HCT116 (cell line): ENCODE results near the gene RYR2. TPM values are rescaled to one million over a fixed set of nuclear protein-coding genes. Genes with fewer than 3 reads are reported as not detected.

Source experiments
- ATAC-seq: fragments of 200-7000 bp; cut with Tn5 transposase; 2 replicates; pipeline ENCODE4 v1.9.1; 2020; ENCODE audit warnings: mild to moderate bottlenecking, moderate library complexity
- BruUV-seq: library from RNA; stranded (reverse); fragments of 400-500 nt; replicated peaks from 2 replicates; lab custom pipeline; 2021; lab: Mats Ljungman, UMichigan
- CTCF ChIA-PET: fragments of 300-600 bp; sonication (Branson Sonifier 250); formaldehyde crosslinking; loops from one replicate; lab custom pipeline; 2021; ENCODE audit warnings: antibody characterized with exemption; lab: Charles Lee
- POLR2A ChIA-PET: fragments of 300-600, 350-600 bp; sonication (Branson Sonifier 250); formaldehyde crosslinking; loops from one replicate; lab custom pipeline; 2021; ENCODE audit warnings: antibody characterized with exemption; lab: Charles Lee
- RAD21 ChIA-PET, 2 experiments: fragments of 300-600 bp; sonication (Branson Sonifier 250); formaldehyde crosslinking; loops; one replicate each; lab custom pipeline; 2023; ENCODE audit warnings: low total read pairs in 2 of 2; ENCODE audit not compliant: uncharacterized antibody in 2 of 2, unreplicated experiment in 2 of 2, low non-redundant PET in 1 of 2; lab: Charles Lee
- DNase-seq: peaks from one replicate; pipeline ENCODE4 v3.0.0-alpha.2; 2010; ENCODE audit warnings: low read depth, low spot score
- H2AFZ ChIP-seq: fragments of 200-600 bp; shearing (Covaris generic), sonication (generic); 2 replicates; pipeline ENCODE4 v1.6.1; 2017; ENCODE audit warnings: low read depth, mixed run types, mixed read lengths, antibody characterized with exemption, low read length; ENCODE audit not compliant: poor library complexity, severe bottlenecking
- H3K27ac ChIP-seq: 2 replicates; pipeline ENCODE4 v1.5.1; 2012; ENCODE audit warnings: low read depth, low read length
- H3K27me3 ChIP-seq: fragments of 200-600 bp; sonication (generic); 2 replicates; pipeline ENCODE4 v1.6.1; 2016; ENCODE audit warnings: mixed run types, low read length, mixed read lengths; ENCODE audit not compliant: insufficient read depth
- H3K36me3 ChIP-seq, 2 experiments: fragments of 200-500 bp in 1 of 2; fragments of 200-600 bp in 1 of 2; sonication (Bioruptor generic) in 1 of 2; sonication (generic) in 1 of 2; 2 replicates each; pipeline versions ENCODE4 v1.5.1 to v1.6.1; 2014 to 2016; ENCODE audit warnings: low read length in 2 of 2, inconsistent platforms in 1 of 2, mixed read lengths in 1 of 2, mixed run types in 1 of 2; ENCODE audit not compliant: insufficient read depth in 2 of 2, control insufficient read depth in 1 of 2
- H3K4me1 ChIP-seq, 2 experiments: fragments of 200-600 bp in 1 of 2; sonication (generic) in 1 of 2; 2 replicates each; pipeline versions ENCODE4 v1.5.1 to v1.6.1; 2012 to 2017; ENCODE audit warnings: low read length in 2 of 2, inconsistent platforms in 1 of 2, mild to moderate bottlenecking in 1 of 2, mixed read lengths in 1 of 2, mixed run types in 1 of 2, moderate library complexity in 1 of 2; ENCODE audit not compliant: insufficient read depth in 2 of 2, control insufficient read depth in 1 of 2
- H3K4me2 ChIP-seq: fragments of 200-600 bp; sonication (generic); 2 replicates; pipeline ENCODE4 v1.6.1; 2017; ENCODE audit warnings: mixed run types, low read length, mixed read lengths
- H3K4me3 ChIP-seq, 2 experiments: fragments of 200-600 bp in 1 of 2; sonication (generic) in 1 of 2; replicated peaks in 1 of 2; 2 replicates each; pipeline ENCODE4 v1.5.1; 2011 to 2016; ENCODE audit warnings: low read length in 2 of 2, control low read depth in 1 of 2, low read depth in 1 of 2, mild to moderate bottlenecking in 1 of 2, mixed read lengths in 1 of 2, mixed run types in 1 of 2
- H3K79me2 ChIP-seq: fragments of 200-600 bp; sonication (generic); 2 replicates; pipeline ENCODE4 v1.6.1; 2017; ENCODE audit warnings: mild to moderate bottlenecking, mixed run types, low read length, moderate library complexity, mixed read lengths; ENCODE audit not compliant: insufficient read depth
- H3K9ac ChIP-seq: fragments of 200-600 bp; sonication (generic); 2 replicates; pipeline ENCODE4 v1.6.1; 2016; ENCODE audit warnings: low read length, mixed read lengths
- H3K9me2 ChIP-seq: fragments of 200-600 bp; sonication (generic), shearing (Covaris generic); 2 replicates; pipeline ENCODE4 v1.6.1; 2017; ENCODE audit warnings: mixed run types, mild to moderate bottlenecking, moderate library complexity; ENCODE audit not compliant: insufficient read depth
- H3K9me3 ChIP-seq, 2 experiments: fragments of 200-500 bp in 1 of 2; fragments of 200-600 bp in 1 of 2; sonication (Bioruptor generic) in 1 of 2; sonication (generic) in 1 of 2; 2 replicates each; pipeline ENCODE4 v1.6.1; 2014 to 2017; ENCODE audit warnings: low read length in 2 of 2, mixed read lengths in 2 of 2, inconsistent platforms in 1 of 2, low read depth in 1 of 2, mild to moderate bottlenecking in 1 of 2, mixed run types in 1 of 2, moderate library complexity in 1 of 2; ENCODE audit not compliant: control insufficient read depth in 1 of 2, insufficient read depth in 1 of 2
- H4K20me1 ChIP-seq: fragments of 200-600 bp; sonication (generic), shearing (Covaris generic); 2 replicates; pipeline ENCODE4 v1.6.1; 2017; ENCODE audit warnings: mixed run types, mild to moderate bottlenecking, moderate library complexity; ENCODE audit not compliant: insufficient read depth
- CBX3 ChIP-seq: IDR thresholded peaks from 2 replicates; pipeline ENCODE4 v1.6.1; 2012; ENCODE audit warnings: low read depth
- CEBPB ChIP-seq: IDR thresholded peaks from 2 replicates; pipeline ENCODE4 v1.6.1; 2012; ENCODE audit warnings: low read depth
- CTCF ChIP-seq, 3 experiments: fragments of 200-600 bp in 1 of 3; sonication (generic) in 1 of 3; IDR thresholded peaks in 2 of 3; conservative IDR thresholded peaks in 1 of 3; 2 replicates each; pipeline ENCODE4 v1.5.1; 2012 to 2017; ENCODE audit warnings: low read depth in 2 of 3, low read length in 2 of 3, antibody characterized with exemption in 1 of 3, borderline replicate concordance in 1 of 3, control low read depth in 1 of 3, mild to moderate bottlenecking in 1 of 3, mixed read lengths in 1 of 3, mixed run types in 1 of 3, moderate library complexity in 1 of 3; ENCODE audit not compliant: insufficient read depth in 1 of 3
- EGR1 ChIP-seq: IDR thresholded peaks from 2 replicates; pipeline ENCODE4 v1.6.1; 2012; ENCODE audit warnings: low read depth
- ELF1 ChIP-seq: IDR thresholded peaks from 2 replicates; pipeline ENCODE4 v1.6.1; 2012; ENCODE audit warnings: low read depth, borderline replicate concordance
- EZH2 ChIP-seq: fragments of 200-600 bp; sonication (generic); IDR thresholded peaks from 2 replicates; pipeline ENCODE4 v1.6.1; 2017; ENCODE audit warnings: antibody characterized with exemption, mixed run types
- EZH2phosphoT487 ChIP-seq: fragments of 200-600 bp; IDR thresholded peaks from 2 replicates; pipeline ENCODE4 v1.6.1; 2018; ENCODE audit warnings: antibody characterized with exemption, borderline replicate concordance
- FOSL1 ChIP-seq: IDR thresholded peaks from 2 replicates; pipeline ENCODE4 v1.6.1; 2012; ENCODE audit warnings: low read depth
- JUND ChIP-seq: IDR thresholded peaks from 2 replicates; pipeline ENCODE4 v1.6.1; 2012
- POLR2A ChIP-seq: IDR thresholded peaks from 2 replicates; pipeline ENCODE4 v1.7.0; 2011; ENCODE audit warnings: borderline replicate concordance; ENCODE audit not compliant: insufficient read depth, insufficient read length; ENCODE audit errors: extremely low read depth
- POLR2AphosphoS5 ChIP-seq: IDR thresholded peaks from 2 replicates; pipeline ENCODE4 v1.6.1; 2011; ENCODE audit warnings: mild to moderate bottlenecking, low read depth, low read length, moderate library complexity
- SIN3A ChIP-seq: IDR thresholded peaks from 2 replicates; pipeline ENCODE4 v1.6.1; 2012; ENCODE audit warnings: low read depth
- SP1 ChIP-seq: IDR thresholded peaks from 2 replicates; pipeline ENCODE4 v1.6.1; 2012; ENCODE audit warnings: low read depth
- SRF ChIP-seq: IDR thresholded peaks from 2 replicates; pipeline ENCODE4 v1.6.1; 2012; ENCODE audit warnings: low read depth
- TCF7L2 ChIP-seq: IDR thresholded peaks from 2 replicates; pipeline ENCODE4 v1.7.0; 2011; ENCODE audit warnings: borderline replicate concordance, inconsistent platforms; ENCODE audit not compliant: insufficient read depth, insufficient read length; ENCODE audit errors: extremely low read depth
- YY1 ChIP-seq: IDR thresholded peaks from 2 replicates; pipeline ENCODE4 v1.6.1; 2011; ENCODE audit warnings: low read length, low read depth, moderate library complexity, mild to moderate bottlenecking; ENCODE audit not compliant: insufficient replicate concordance; ENCODE audit errors: extremely low read depth
- ZFX ChIP-seq: fragments of 450-650 bp; IDR thresholded peaks from 2 replicates; pipeline ENCODE4 v1.6.1; 2017
- ZNF274 ChIP-seq: fragments of 200-500 bp; sonication (Bioruptor generic); IDR thresholded peaks from 2 replicates; pipeline ENCODE4 v1.6.1; 2014; ENCODE audit warnings: mild to moderate bottlenecking, low read depth, low read length, inconsistent platforms
- intact Hi-C: fragments of 100-400 bp; cut with micrococcal nuclease; formaldehyde crosslinking; loops from 2 replicates; pipeline ENCODE4 v1.10.0; 2022
- total RNA-seq: library from RNA; stranded (reverse); gene quantifications from one replicate; pipeline ENCODE4 v1.2.1, GENCODE V29; 2021; ENCODE audit not compliant: unreplicated experiment
- TF ChIP-seq, protein P1 (sequence below): IDR thresholded peaks from 2 replicates; pipeline ENCODE4 v1.6.1; 2012
- TF ChIP-seq, protein P2 (sequence below): IDR thresholded peaks from 2 replicates; pipeline ENCODE4 v1.6.1; 2012; ENCODE audit warnings: low read depth

RYR2 gene
- total RNA-seq, 1 experiment from 2014 or later = 0.02 TPM

DNA sequence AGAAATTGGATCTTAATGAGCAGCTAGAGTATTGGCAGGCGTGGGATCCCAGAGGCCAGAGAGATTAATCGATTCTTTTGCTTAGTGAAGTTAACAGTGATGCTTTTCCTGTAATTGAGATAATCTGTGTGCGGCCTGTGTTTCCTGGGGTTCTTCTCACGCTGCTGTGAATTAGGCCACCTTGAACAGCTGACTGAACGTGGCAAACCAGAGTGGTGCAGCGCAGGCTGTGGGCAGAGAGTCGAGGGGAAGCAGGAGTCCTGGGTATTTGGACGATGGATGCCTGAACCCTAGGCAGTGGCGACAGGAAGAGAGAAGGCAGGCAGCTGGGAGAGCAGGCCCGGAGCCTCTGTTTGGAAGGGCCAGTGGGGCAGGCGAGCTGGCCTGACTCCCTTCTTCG lies 51.7 kb downstream of the RYR2 start:
- no peak overlapping the region for H3K9ac ChIP-seq
- DNase-seq (no peak), ATAC-seq (no peak)
- H3K9me3 ChIP-seq = no peaks in the 10 kb centered on the region
- H3K27me3 ChIP-seq = no peaks in the 10 kb centered on the region
- H3K4me2 ChIP-seq = no peak overlapping the region
- H3K79me2 ChIP-seq = no peaks in the 10 kb centered on the region
- H4K20me1 ChIP-seq = no peaks in the 10 kb centered on the region
- intact Hi-C loops = no loop called here
- TF ChIP-seq TCF7L2 (no peak), SIN3A (no peak), EGR1 (no peak), ZNF274 (no peak), POLR2A (no peak), CEBPB (no peak), CTCF (IDR thresholded peaks at IDR 0.05 in 2 of 3, conservative IDR thresholded peaks at IDR 0.05 in 1 of 3; ENCODE audit: borderline replicate concordance in 1 of 3, insufficient read depth in 1 of 3, low read depth in 2 of 3, low read length in 2 of 3) (no peak), FOSL1 (no peak), POLR2AphosphoS5 (no peak), ZFX (no peak), EZH2 (no peak), SRF (no peak), YY1 (no peak), ELF1 (no peak), JUND (no peak), CBX3 (no peak), EZH2phosphoT487 (no peak), SP1 (no peak)
- TF ChIP-seq, protein P1, sequence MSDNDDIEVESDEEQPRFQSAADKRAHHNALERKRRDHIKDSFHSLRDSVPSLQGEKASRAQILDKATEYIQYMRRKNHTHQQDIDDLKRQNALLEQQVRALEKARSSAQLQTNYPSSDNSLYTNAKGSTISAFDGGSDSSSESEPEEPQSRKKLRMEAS = no peak
- TF ChIP-seq, protein P2, sequence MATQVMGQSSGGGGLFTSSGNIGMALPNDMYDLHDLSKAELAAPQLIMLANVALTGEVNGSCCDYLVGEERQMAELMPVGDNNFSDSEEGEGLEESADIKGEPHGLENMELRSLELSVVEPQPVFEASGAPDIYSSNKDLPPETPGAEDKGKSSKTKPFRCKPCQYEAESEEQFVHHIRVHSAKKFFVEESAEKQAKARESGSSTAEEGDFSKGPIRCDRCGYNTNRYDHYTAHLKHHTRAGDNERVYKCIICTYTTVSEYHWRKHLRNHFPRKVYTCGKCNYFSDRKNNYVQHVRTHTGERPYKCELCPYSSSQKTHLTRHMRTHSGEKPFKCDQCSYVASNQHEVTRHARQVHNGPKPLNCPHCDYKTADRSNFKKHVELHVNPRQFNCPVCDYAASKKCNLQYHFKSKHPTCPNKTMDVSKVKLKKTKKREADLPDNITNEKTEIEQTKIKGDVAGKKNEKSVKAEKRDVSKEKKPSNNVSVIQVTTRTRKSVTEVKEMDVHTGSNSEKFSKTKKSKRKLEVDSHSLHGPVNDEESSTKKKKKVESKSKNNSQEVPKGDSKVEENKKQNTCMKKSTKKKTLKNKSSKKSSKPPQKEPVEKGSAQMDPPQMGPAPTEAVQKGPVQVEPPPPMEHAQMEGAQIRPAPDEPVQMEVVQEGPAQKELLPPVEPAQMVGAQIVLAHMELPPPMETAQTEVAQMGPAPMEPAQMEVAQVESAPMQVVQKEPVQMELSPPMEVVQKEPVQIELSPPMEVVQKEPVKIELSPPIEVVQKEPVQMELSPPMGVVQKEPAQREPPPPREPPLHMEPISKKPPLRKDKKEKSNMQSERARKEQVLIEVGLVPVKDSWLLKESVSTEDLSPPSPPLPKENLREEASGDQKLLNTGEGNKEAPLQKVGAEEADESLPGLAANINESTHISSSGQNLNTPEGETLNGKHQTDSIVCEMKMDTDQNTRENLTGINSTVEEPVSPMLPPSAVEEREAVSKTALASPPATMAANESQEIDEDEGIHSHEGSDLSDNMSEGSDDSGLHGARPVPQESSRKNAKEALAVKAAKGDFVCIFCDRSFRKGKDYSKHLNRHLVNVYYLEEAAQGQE = no peak
- no peak overlapping the region for H2AFZ ChIP-seq
- H3K4me1 ChIP-seq = no peaks in the 10 kb centered on the region
- no TSS peak for BruUV-seq
- H3K9me2 ChIP-seq = no peaks in the 10 kb centered on the region
- ChIA-PET RAD21 (no interaction called here), POLR2A (no interaction called here), CTCF (no interaction called here)
- no peaks in the 10 kb centered on the region for H3K36me3 ChIP-seq
- no peak overlapping the region for H3K27ac ChIP-seq
- H3K4me3 ChIP-seq = no peak overlapping the region
